AG09319 (cell line): ENCODE data around the gene AGBL1.

Experiments used
- DNase-seq: peaks from one replicate; pipeline ENCODE4 v3.0.0-alpha.2; 2010; ENCODE audit warnings: low read depth; ENCODE audit errors: extremely low read depth
- CTCF ChIP-seq: IDR thresholded peaks from 2 replicates; pipeline ENCODE4 v1.5.1; 2011; ENCODE audit warnings: low read depth, mild to moderate bottlenecking, inconsistent platforms, low read length, moderate library complexity

Gene AGBL1

GRCh38 chr15:86608461-86609205 lies 529.0 kb downstream of the AGBL1 start:
- DNase-seq, result no peak
- TF ChIP-seq CTCF, result no peak

GRCh38 chr15:86609275-86609674 lies 529.6 kb downstream of the AGBL1 start:
- no peak for TF ChIP-seq CTCF

GRCh38 chr15:86610038-86610437 lies 530.4 kb downstream of the AGBL1 start:
- no peak for DNase-seq
- no peak for TF ChIP-seq CTCF

More at GRCh38 chr15:86609275-86609674, 529.6 kb downstream of the AGBL1 start:
- DNase-seq, result no peak

GRCh38 chr15:86611417-86612040 lies 531.9 kb downstream of the AGBL1 start:
- DNase-seq, result no peak
- TF ChIP-seq CTCF, result no peak

- TF ChIP-seq CTCF, result no peak
- DNase-seq, result no peak
Observed at GRCh38 chr15:86615411-86615810, 535.7 kb downstream of the AGBL1 start.

GRCh38 chr15:86615816-86616215 lies 536.1 kb downstream of the AGBL1 start:
- TF ChIP-seq CTCF, result no peak
- no peak for DNase-seq

GRCh38 chr15:86616771-86617170 lies 537.1 kb downstream of the AGBL1 start:
- DNase-seq, result no peak
- TF ChIP-seq CTCF, result no peak
